Measurements from ENCODE around the gene SCARB1. TPM values are rescaled to one million over a fixed set of nuclear protein-coding genes. Genes with fewer than 3 reads are reported as not detected.

Gene SCARB1
- total RNA-seq, 2 donors from 2014 or later = 33.0 to 36.2 TPM

DNA sequence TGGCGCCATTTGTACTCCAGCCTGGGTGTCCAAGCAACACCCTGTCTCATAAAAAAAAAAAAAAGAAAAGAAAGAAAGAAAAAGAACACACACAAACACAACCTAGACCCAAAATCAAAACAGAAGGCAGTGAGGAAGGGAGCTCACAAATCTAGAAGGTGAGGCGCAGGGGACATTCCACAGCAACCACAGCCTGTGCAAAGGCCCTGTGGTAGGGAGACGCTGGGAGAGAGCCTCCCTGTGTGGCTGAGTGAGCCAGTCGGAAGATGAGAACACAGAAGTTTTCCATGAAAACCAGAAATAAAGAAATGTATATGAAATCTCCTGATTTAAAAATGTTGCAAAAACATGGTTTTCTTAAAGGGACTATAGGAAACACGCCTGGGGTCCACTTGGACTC is 44.6 kb downstream of the SCARB1 start:
- Histone ChIP-seq H3K9me3 (ENCODE audit: control insufficient read depth, low read length) (no peaks in the 10 kb centered on the region), H3K27me3 (ENCODE audit: control insufficient read depth, insufficient read depth, low read length, poor library complexity, severe bottlenecking) (no peaks in the 10 kb centered on the region), H3K4me1 (ENCODE audit: control insufficient read depth, insufficient read depth, low read length) (peaks cover 13% of the 10 kb centered on the region), H3K36me3 (ENCODE audit: control insufficient read depth, insufficient read depth, low read length) (peaks cover 2% of the 10 kb centered on the region), H3K9ac (ENCODE audit: extremely low read depth, low read length, poor library complexity, severe bottlenecking) (no peak overlapping the region), H3K4me3 (ENCODE audit: low read length) (no peak overlapping the region), H3K27ac (ENCODE audit: low read depth, low read length) (no peak overlapping the region)
- H3K9me3 Mint-ChIP-seq = no peaks in the 10 kb centered on the region
- no peak for DNase-seq
- no peak overlapping the region for H3K27ac Mint-ChIP-seq
- H3K36me3 Mint-ChIP-seq (ENCODE audit: low read depth) = peaks cover 15% of the 10 kb centered on the region
- no peak overlapping the region for H3K4me3 Mint-ChIP-seq
- H3K27me3 Mint-ChIP-seq (ENCODE audit: insufficient read depth) = no peaks in the 10 kb centered on the region
- TF ChIP-seq, protein P1, sequence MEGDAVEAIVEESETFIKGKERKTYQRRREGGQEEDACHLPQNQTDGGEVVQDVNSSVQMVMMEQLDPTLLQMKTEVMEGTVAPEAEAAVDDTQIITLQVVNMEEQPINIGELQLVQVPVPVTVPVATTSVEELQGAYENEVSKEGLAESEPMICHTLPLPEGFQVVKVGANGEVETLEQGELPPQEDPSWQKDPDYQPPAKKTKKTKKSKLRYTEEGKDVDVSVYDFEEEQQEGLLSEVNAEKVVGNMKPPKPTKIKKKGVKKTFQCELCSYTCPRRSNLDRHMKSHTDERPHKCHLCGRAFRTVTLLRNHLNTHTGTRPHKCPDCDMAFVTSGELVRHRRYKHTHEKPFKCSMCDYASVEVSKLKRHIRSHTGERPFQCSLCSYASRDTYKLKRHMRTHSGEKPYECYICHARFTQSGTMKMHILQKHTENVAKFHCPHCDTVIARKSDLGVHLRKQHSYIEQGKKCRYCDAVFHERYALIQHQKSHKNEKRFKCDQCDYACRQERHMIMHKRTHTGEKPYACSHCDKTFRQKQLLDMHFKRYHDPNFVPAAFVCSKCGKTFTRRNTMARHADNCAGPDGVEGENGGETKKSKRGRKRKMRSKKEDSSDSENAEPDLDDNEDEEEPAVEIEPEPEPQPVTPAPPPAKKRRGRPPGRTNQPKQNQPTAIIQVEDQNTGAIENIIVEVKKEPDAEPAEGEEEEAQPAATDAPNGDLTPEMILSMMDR (conservative IDR thresholded peaks at IDR 0.05) = no peak
- peaks cover 35% of the 10 kb centered on the region for H3K4me1 Mint-ChIP-seq
- WGBS, 2 experiments (ENCODE audit: insufficient coverage in 1 of 2, insufficient read length in 1 of 2) = 90 to 93% methylated on average over 3 to 5 of the region's 5 CpGs

DNA sequence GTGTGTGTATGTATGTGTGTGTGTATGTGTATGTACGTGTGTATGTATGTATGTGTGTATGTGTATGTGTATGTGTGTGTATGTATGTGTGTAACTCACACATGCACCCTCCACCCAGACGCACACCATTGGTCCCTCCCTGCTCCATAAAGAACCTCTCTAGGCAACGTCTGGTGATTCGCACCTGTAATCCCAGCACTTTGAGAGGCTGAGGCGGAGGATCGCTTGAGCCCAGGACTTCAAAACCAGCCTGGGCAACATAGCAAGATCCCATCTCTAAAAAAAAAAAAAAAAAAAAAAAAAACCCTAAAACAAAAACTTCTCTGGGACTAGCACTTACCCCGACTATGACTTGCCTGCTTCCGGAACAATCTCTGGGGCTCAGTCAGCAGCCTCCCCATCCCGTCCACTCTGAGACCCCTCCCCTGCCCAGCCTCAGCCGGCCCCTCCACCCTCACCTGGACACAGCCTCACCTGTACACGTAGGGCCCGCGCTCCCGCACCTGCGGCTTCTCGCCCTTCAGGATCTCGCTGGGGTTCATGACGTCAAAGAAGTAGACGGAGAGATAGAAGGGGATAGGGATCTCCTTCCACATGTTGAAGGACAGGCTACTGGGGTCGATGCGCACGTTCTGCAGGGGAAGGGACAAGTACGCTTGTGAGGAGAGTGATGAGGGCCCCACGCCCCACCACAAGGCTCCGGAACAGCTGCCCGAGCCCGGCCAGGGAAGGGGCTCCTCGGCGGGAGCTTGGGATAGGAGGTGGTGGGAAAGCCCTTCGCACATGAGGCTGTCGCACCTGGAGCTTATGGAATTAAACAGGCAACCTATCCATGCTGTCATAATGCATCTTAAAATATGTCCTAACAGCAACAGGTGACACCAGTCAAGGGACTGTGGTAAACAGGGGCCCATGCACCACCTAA is 46.3 kb downstream of the SCARB1 start:
- Mint-ChIP-seq H3K9me3 (peaks cover 4% of the 10 kb centered on the region), H3K27ac (peak overlapping the region; percentile 26), H3K4me3 (no peak overlapping the region), H3K27me3 (ENCODE audit: insufficient read depth) (no peaks in the 10 kb centered on the region), H3K4me1 (peaks cover 28% of the 10 kb centered on the region), H3K36me3 (ENCODE audit: low read depth) (peaks cover 31% of the 10 kb centered on the region)
- 93 to 95% methylated on average over 15 to 31 of the region's 31 CpGs for WGBS, 2 experiments (ENCODE audit: insufficient coverage in 1 of 2, insufficient read length in 1 of 2)
- TF ChIP-seq, protein P1 (conservative IDR thresholded peaks at IDR 0.05) = no peak
- H3K9me3 ChIP-seq (ENCODE audit: control insufficient read depth, low read length) = peaks cover 7% of the 10 kb centered on the region
- H3K27me3 ChIP-seq (ENCODE audit: control insufficient read depth, insufficient read depth, low read length, poor library complexity, severe bottlenecking) = no peaks in the 10 kb centered on the region
- no peak overlapping the region for H3K9ac ChIP-seq (ENCODE audit: extremely low read depth, low read length, poor library complexity, severe bottlenecking)
- peaks cover 18% of the 10 kb centered on the region for H3K36me3 ChIP-seq (ENCODE audit: control insufficient read depth, insufficient read depth, low read length)
- H3K27ac ChIP-seq (ENCODE audit: low read depth, low read length) = no peak overlapping the region
- peaks cover 13% of the 10 kb centered on the region for H3K4me1 ChIP-seq (ENCODE audit: control insufficient read depth, insufficient read depth, low read length)
- no peak for DNase-seq
- H3K4me3 ChIP-seq (ENCODE audit: low read length) = no peak overlapping the region

DNA sequence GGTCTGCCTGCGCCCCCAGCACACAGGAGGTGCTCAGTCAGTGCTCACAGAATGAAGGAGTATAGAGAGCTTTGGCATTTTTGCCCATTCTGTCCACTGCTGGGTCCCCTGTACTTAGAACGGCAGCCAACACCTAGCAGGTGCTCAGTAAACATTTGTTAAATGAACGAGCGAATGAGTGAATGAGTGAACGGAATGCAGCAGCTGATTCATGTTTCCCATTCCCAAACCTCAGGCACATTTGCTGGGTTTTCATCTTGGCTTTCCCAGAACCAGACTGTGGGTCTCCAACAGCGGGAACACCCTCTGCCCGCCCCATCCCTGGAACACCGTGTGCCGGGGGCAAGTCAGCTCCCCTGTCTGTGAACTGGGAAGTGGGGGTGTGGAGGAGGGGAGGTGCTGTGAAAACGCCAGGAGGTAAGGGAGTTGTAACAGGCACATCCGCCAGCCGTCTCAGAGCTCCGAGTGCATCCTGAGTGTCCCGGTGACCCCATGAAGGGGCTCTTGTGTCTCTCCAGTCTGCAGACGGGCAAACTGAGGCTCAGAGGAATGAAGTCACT is 47.3 kb downstream of the SCARB1 start:
- WGBS, 2 experiments (ENCODE audit: insufficient coverage in 1 of 2, insufficient read length in 1 of 2) = 90 to 96% methylated on average over 11 to 15 of the region's 15 CpGs
- Histone ChIP-seq H3K36me3 (ENCODE audit: control insufficient read depth, insufficient read depth, low read length) (peaks cover 20% of the 10 kb centered on the region), H3K4me3 (ENCODE audit: low read length) (no peak overlapping the region), H3K27me3 (ENCODE audit: control insufficient read depth, insufficient read depth, low read length, poor library complexity, severe bottlenecking) (no peaks in the 10 kb centered on the region), H3K4me1 (ENCODE audit: control insufficient read depth, insufficient read depth, low read length) (peaks cover 9% of the 10 kb centered on the region), H3K9ac (ENCODE audit: extremely low read depth, low read length, poor library complexity, severe bottlenecking) (no peak overlapping the region), H3K27ac (ENCODE audit: low read depth, low read length) (no peak overlapping the region), H3K9me3 (ENCODE audit: control insufficient read depth, low read length) (peaks cover 10% of the 10 kb centered on the region)
- Mint-ChIP-seq H3K27ac (peak overlapping the region; percentile 15), H3K27me3 (ENCODE audit: insufficient read depth) (no peaks in the 10 kb centered on the region), H3K4me1 (peaks cover 20% of the 10 kb centered on the region), H3K9me3 (peaks cover 5% of the 10 kb centered on the region), H3K36me3 (ENCODE audit: low read depth) (peaks cover 37% of the 10 kb centered on the region), H3K4me3 (no peak overlapping the region)
- no peak for DNase-seq
- TF ChIP-seq, protein P1 (conservative IDR thresholded peaks at IDR 0.05) = no peak

All from endodermal cell (in vitro differentiated cells).